Epithelial cell of esophagus (primary cell): ENCODE measurements around the gene HAGH.

Experiments
- DNase-seq: peaks from one replicate; pipeline ENCODE4 v3.0.0; 2010; ENCODE audit warnings: low read depth
- H3K4me3 ChIP-seq: 2 replicates; pipeline ENCODE4 v1.5.1; 2011; ENCODE audit warnings: mild to moderate bottlenecking, low read length, control low read depth
- TF ChIP-seq, protein P1 (sequence below): IDR thresholded peaks from 2 replicates; pipeline ENCODE4 v1.5.1; 2011; ENCODE audit warnings: low read depth, mild to moderate bottlenecking, low read length, control low read depth, inconsistent platforms; ENCODE audit not compliant: insufficient read depth; ENCODE audit errors: missing control alignments

HAGH gene

DNA sequence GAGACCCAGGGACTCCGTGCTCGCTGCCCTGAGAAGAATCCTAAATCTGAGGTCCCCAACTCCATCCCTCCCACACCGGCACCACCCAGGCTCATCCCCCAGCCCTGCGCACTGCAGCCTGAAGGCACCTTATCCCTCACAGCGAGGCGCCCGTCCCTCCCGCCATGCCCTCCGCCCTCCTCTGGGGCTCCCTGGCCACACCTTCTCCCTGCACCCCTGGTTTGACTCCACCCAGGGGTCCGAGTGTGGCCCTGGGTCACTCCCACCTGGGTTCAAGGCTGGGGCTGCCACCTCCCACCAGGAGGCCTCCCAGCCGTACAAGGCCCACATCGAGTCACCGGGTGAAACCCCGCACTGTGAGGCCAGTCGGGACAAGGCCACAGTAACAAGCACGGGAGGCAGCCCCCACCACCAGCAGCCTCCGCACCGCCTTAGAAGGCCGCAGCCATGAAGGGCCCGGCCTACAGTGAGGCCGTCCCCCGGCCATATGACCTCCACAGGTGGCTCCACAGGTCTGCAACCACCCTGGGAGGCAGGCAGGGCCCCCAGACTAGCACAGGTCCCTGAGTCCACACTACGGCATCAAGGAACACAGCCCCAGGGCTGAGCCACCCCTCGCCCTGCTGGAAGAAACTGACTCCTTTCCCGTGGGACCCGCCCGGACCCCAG is 8.3 kb downstream of the HAGH start:
- no peak for DNase-seq
- TF ChIP-seq, protein P1, sequence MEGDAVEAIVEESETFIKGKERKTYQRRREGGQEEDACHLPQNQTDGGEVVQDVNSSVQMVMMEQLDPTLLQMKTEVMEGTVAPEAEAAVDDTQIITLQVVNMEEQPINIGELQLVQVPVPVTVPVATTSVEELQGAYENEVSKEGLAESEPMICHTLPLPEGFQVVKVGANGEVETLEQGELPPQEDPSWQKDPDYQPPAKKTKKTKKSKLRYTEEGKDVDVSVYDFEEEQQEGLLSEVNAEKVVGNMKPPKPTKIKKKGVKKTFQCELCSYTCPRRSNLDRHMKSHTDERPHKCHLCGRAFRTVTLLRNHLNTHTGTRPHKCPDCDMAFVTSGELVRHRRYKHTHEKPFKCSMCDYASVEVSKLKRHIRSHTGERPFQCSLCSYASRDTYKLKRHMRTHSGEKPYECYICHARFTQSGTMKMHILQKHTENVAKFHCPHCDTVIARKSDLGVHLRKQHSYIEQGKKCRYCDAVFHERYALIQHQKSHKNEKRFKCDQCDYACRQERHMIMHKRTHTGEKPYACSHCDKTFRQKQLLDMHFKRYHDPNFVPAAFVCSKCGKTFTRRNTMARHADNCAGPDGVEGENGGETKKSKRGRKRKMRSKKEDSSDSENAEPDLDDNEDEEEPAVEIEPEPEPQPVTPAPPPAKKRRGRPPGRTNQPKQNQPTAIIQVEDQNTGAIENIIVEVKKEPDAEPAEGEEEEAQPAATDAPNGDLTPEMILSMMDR = no peak
- H3K4me3 ChIP-seq = no peak overlapping the region

DNA sequence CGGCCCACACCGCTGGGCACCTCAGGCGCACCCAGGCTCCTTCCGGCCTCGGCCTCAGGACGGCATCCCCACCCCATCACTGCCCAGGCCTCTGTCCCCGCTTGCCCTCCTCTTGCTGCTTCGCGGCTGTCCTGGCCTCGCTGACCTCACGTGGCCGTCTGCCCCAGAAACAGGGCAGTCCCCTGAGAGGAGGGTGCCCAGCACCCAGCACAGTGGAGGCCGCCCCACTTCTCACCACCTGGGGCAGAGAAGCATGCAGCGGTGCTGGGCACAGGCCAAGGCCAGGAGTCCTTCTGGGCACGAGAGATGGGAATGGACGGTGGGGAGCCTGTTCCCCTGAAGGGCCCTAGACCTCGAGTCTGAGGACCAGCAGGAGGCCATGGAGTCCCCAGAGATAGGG is 8.9 kb downstream of the HAGH start:
- no peak overlapping the region for H3K4me3 ChIP-seq
- TF ChIP-seq, protein P1 = no peak
- no peak for DNase-seq

DNA sequence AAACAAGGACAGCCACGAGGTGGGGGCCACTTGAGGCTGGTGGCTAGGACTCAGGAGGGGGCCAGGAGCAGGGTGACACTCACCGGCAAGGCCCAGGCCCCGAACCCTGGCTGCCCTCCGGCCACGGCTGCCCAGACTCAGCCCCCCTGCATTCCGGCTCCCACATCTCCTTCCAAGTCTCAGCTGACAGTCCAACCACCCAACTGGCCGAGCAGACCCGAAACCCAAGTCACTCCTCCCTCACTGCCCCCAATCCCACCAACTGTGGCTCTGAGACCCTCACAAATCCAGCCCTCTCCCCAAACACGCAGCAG is 9.4 kb downstream of the HAGH start:
- H3K4me3 ChIP-seq = no peak overlapping the region
- no peak for DNase-seq
- TF ChIP-seq, protein P1 = no peak

DNA sequence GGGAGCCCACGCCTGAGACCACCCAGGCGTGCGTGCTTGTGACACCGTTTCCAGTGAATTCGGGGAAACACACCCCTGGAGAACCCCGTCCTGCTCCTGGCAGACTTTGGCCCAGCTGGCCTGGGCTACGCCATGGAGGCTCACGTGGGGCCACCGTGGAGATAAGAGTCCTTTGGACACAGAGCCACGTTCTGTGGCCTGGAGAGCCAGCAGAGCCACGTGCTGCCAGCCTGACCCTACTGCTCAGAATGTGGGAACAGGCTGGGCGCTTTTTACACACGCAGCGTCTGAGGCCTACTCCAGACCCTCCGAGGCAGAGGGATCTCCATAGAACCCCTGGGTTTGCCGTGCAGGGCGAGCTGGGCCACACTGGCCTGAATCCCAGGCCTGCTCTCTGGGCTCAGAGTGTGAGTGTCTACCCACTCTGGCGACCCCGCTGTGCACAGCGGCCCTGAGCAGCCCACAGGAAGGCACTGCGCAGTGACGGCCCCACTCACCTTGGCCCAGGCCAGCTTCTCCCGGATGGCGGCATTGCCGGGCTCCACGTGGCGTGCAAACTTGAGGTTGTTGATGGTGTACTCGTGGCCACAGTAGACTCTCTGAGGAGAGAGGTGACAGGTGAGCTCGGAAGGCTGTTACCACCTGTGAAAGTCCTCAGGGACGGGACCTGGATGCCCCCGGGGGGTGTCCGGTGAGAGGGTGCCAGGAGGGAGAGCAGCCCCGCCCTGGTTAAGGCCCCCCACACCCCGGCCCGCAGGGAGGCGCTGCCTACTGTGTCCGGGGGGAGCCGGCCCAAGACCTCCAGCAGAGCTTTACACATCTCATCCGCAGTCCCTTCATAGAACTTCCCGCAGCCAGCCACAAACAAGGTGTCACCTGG is 10.0 kb downstream of the HAGH start:
- H3K4me3 ChIP-seq = no peak overlapping the region
- DNase-seq = no peak
- TF ChIP-seq, protein P1 = no peak

DNA sequence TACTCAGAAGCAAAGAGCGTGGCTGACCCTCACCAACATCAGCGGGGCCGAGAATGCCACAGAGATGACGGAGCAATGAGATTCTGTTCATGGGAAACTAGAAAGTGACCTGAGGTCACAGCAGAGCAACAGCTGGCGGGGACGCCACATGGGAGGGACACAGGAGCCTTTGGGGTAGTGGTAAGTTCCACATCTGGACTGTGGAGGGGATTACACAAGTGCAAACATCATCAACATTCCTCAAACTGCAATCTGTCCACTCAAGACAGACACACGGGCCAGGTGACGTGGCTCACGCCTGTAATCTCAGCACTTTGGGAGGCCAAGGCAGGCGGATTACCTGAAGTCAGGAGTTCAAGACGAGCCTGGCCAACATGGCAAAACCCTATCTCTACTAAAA is 11.2 kb downstream of the HAGH start:
- TF ChIP-seq, protein P1 = no peak
- no peak overlapping the region for H3K4me3 ChIP-seq
- no peak for DNase-seq

DNA sequence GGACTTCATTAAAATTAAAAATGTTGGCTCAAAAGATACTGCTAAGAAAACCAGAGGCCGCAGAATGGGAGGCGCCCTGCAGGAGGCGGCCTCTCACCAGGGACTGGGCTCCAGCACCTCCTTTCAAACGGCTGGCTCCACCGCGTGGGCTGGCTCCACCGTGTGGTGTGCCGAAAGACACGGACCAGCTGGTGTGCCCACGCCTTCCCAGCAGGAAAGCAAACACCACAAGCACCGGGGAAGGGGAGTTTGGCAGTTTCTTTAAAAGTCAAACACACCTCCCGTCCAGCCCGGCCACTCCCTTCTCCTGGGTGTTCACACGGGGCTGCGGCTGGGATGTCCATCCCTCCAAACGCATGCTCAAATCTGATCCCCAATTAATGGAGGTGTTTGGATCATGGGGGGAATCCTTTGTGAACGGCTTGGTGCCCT is 13.9 kb downstream of the HAGH start:
- TF ChIP-seq, protein P1 = peak; percentile 76
- H3K4me3 ChIP-seq = no peak overlapping the region
- DNase-seq = peak; percentile 80
